GM15510 (cell line): ENCODE results near the gene SORT1.

ENCODE experiments used
- POLR2A ChIP-seq: IDR thresholded peaks from 3 replicates; pipeline ENCODE4 v1.6.1; 2011; ENCODE audit warnings: borderline replicate concordance; ENCODE audit not compliant: insufficient read length; ENCODE audit errors: extremely low read depth

SORT1 gene

GRCh38 chr1:109281680-109282496 lies 115.8 kb downstream of the SORT1 start:
- TF ChIP-seq POLR2A, result no peak

- no peak for TF ChIP-seq POLR2A
Measured at GRCh38 chr1:109280862-109281261, 116.9 kb downstream of the SORT1 start.

DNA sequence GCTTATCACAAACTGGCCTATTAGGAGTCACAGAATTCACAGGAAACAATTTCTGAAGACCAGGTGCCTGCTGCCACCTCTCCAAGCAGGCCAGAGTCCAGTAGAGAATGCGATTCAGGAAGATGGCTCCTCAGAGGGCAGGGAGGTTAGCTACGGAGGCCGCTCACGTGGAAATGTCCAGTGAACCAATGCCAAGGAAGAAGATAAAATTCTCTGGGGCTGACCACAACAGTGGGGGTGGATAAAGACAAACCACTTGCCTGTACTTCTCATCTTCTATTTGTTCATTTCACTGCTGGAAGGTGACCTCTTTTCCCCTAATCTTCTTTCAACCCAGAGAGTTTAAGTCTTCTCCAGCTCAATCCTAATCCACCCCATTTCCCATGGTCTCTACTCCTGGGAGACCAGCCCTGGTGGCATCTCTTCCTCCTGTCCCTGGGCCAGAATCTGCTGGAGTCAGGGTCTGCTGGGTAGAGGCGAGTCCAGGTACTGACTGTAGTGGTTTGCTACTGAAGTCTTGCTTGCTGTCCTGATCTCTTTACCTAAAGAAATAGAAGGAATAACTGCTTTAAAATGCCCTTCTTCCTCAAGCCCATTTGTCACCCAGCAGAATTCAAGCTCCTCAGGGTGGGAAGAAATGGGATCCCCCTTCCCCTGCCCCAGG lies 118.0 kb downstream of the SORT1 start:
- TF ChIP-seq POLR2A, result no peak

DNA sequence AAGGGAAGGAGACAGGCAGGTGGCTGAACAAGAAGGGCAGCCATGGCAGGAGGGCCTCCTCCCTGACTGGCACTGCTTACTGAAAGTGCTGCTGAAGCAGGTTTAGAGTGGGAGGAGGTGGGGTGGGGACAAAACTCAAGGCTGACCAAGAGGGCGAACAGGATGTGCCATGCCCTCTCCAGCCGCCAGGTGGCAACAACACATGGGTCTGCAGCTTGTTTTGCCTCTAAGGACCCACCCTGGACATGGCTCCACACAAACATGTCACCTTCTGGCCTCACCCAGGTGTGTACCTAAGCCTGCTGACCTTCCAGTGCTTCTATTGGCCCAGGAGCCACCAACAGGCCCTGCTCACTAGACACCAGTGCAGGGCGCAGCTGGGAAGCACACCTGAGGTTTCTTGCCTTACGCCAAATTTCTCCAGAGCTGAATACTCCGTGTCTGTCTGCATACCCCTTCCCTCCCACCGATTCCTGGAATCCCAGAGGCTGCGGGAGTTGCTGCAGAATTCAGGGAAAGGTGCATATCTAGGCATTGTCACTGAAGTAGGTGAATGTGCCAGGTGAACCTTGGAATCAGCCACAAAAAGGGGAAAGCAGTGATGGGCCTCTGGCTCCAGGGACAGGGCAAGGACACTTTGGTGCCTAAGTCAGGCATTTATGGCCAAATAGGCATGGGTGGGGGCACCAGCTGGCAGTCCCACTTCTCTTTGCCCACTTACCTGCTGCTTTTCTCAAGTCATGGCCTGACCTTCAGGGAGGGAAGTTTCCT lies 120.1 kb downstream of the SORT1 start:
- no peak for TF ChIP-seq POLR2A

GRCh38 chr1:109275706-109276345 lies 121.9 kb downstream of the SORT1 start:
- no peak for TF ChIP-seq POLR2A

DNA sequence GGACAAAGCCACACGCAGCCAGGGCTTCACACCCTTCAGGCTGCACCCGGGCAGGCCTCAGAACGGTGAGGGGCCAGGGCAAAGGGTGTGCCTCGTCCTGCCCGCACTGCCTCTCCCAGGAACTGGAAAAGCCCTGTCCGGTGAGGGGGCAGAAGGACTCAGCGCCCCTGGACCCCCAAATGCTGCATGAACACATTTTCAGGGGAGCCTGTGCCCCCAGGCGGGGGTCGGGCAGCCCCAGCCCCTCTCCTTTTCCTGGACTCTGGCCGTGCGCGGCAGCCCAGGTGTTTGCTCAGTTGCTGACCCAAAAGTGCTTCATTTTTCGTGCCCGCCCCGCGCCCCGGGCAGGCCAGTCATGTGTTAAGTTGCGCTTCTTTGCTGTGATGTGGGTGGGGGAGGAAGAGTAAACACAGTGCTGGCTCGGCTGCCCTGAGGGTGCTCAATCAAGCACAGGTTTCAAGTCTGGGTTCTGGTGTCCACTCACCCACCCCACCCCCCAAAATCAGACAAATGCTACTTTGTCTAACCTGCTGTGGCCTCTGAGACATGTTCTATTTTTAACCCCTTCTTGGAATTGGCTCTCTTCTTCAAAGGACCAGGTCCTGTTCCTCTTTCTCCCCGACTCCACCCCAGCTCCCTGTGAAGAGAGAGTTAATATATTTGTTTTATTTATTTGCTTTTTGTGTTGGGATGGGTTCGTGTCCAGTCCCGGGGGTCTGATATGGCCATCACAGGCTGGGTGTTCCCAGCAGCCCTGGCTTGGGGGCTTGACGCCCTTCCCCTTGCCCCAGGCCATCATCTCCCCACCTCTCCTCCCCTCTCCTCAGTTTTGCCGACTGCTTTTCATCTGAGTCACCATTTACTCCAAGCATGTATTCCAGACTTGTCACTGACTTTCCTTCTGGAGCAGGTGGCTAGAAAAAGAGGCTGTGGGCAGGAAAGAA lies 122.9 kb downstream of the SORT1 start:
- TF ChIP-seq POLR2A, result no peak

DNA sequence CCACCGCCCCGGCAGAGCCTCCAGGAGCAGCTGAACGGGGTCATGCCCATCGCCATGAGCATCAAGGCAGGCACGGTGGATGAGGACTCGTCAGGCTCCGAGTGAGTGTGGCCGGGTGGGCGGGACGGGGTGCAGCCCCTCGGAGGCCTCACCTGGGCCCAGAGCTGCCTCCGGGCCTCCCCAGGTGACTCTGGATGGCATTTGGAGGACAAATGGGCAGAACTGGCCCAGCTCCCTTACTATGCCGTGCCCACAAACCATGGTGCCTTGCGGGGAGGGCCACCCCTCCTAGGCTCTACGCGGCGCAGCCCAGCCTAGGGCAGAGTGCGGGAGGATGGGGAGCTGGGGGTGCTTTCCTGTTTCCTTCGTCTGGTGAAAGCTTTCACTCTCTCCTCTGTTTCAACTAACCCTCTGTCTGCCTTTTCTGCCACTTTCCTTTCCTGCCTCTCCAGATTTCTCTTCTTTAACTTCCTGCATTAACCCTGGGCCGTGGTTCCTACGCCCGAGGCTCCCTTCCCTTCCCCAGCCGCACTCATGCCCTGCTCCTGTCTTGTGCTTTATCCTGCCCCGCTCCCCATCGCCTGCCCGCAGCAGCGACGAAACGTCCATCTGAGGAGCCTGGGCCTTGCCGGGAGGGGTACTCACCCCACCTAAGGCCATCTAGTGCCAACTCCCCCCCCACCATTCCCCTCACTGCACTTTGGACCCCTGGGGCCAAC lies 124.0 kb downstream of the SORT1 start:
- no peak for TF ChIP-seq POLR2A

DNA sequence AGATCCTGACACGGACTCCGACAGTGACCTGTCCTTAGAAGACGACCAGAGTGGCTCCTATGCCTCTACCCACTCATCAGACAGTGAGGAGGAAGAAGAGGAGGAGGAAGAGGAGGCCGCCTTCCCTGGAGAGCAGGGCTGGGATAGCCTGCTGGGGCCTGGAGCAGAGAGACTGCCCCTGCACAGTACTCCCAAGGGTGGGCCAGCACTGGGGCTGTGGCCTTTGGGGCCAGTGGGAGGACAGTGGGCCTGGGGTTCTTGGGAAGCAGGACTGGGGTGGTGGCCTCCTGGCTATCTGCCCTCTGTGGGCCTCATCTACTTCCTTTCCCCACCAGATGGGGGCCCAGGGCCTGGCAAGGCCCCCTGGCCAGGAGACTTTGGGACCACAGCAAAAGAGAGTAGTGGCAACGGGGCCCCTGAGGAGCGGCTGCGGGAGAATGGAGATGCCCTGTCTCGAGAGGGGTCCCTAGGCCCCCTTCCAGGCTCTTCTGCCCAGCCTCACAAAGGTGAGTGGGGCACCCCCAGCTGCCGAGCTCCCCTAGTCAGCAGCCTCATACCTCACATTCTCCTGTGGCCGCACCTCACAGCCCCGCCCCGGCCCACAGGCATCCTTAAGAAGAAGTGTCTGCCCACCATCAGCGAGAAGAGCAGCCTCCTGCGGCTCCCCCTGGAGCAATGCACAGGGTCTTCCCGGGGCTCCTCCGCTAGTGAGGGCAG lies 124.7 kb downstream of the SORT1 start:
- TF ChIP-seq POLR2A, result no peak

- TF ChIP-seq POLR2A, result no peak
Measured at GRCh38 chr1:109272021-109272799, 125.5 kb downstream of the SORT1 start.

GRCh38 chr1:109271458-109271857 lies 126.3 kb downstream of the SORT1 start:
- no peak for TF ChIP-seq POLR2A

- no peak for TF ChIP-seq POLR2A
Measured at GRCh38 chr1:109270623-109271317, 126.9 kb downstream of the SORT1 start.
